HepG2 (cell line): ENCODE results near the gene NDRG3. TPM values are rescaled to one million over a fixed set of nuclear protein-coding genes. Genes with fewer than 3 reads are reported as not detected.

Experiments
- BRF2 ChIP-seq: sonication (generic); formaldehyde crosslinking; IDR thresholded peaks from 2 replicates; pipeline ENCODE4 v1.8.1; 2022; ENCODE audit warnings: mild to moderate bottlenecking, missing genetic modification reagents
- ETV5 ChIP-seq: IDR thresholded peaks from 2 replicates; pipeline ENCODE4 v1.6.1; 2018; ENCODE audit warnings: missing biosample characterization, missing genetic modification reagents, inconsistent platforms, borderline replicate concordance
- FOXP1 ChIP-seq, 2 experiments: fragments of 450-650 bp in 1 of 2; IDR thresholded peaks; 2 replicates each; pipeline ENCODE4 v1.6.1; 2017 to 2018; ENCODE audit warnings: antibody characterized with exemption in 1 of 2
- MAX ChIP-seq: IDR thresholded peaks from 2 replicates; pipeline ENCODE4 v1.6.1; 2012; ENCODE audit warnings: inconsistent platforms
- MBD4 ChIP-seq: IDR thresholded peaks from 2 replicates; pipeline ENCODE4 v1.6.1; 2012; ENCODE audit warnings: low read length, inconsistent platforms, borderline replicate concordance
- NR1H2 ChIP-seq: sonication (generic); formaldehyde crosslinking; IDR thresholded peaks from 2 replicates; pipeline ENCODE4 v1.8.1; 2022; ENCODE audit warnings: low read depth, missing genetic modification reagents, borderline replicate concordance
- PAXIP1 ChIP-seq: sonication (generic); formaldehyde crosslinking; conservative IDR thresholded peaks from 2 replicates; pipeline ENCODE4 v1.4.0; 2020; ENCODE audit warnings: mild to moderate bottlenecking, missing genetic modification reagents, moderate library complexity
- RBAK ChIP-seq: sonication (generic); formaldehyde crosslinking; IDR thresholded peaks from 2 replicates; pipeline ENCODE4 v1.5.1; 2020; ENCODE audit warnings: mild to moderate bottlenecking, missing genetic modification reagents
- REPIN1 ChIP-seq: sonication (generic); formaldehyde crosslinking; IDR thresholded peaks from 2 replicates; pipeline ENCODE4 v1.8.0; 2022; ENCODE audit warnings: missing genetic modification reagents, low read depth, mild to moderate bottlenecking, borderline replicate concordance
- SMC3 ChIP-seq: IDR thresholded peaks from 2 replicates; pipeline ENCODE4 v1.6.1; 2011; ENCODE audit warnings: low read length, improper control_type of control experiment
- ZKSCAN5 ChIP-seq: sonication (generic); formaldehyde crosslinking; IDR thresholded peaks from 2 replicates; pipeline ENCODE4 v1.5.1; 2020; ENCODE audit warnings: mild to moderate bottlenecking, missing genetic modification reagents
- ZNF142 ChIP-seq: sonication (generic); formaldehyde crosslinking; IDR thresholded peaks from 2 replicates; pipeline ENCODE4 v1.4.0; 2020; ENCODE audit warnings: missing genetic modification reagents
- ZNF224 ChIP-seq: sonication (generic); formaldehyde crosslinking; IDR thresholded peaks from 2 replicates; pipeline ENCODE4 v1.5.0; 2020; ENCODE audit warnings: mild to moderate bottlenecking, missing genetic modification reagents
- ZNF484 ChIP-seq: sonication (generic); formaldehyde crosslinking; IDR thresholded peaks from 2 replicates; pipeline ENCODE4 v1.5.1; 2020; ENCODE audit warnings: mild to moderate bottlenecking, low read depth, missing genetic modification reagents, borderline replicate concordance
- ZSCAN9 ChIP-seq: IDR thresholded peaks from 2 replicates; pipeline ENCODE4 v1.6.1; 2016; ENCODE audit warnings: borderline replicate concordance
- ZXDC ChIP-seq: sonication (generic); formaldehyde crosslinking; IDR thresholded peaks from 2 replicates; pipeline ENCODE4 v1.5.0; 2020; ENCODE audit warnings: mild to moderate bottlenecking, missing genetic modification reagents
- polyA plus RNA-seq, 8 experiments: library from polyadenylated mRNA; depleted of rRNA in 3 of 8; stranded (reverse) in 7 of 8; unstranded in 1 of 8; fragments of >200 nt; fragmentation: Illumina TruSeq in 4 of 8; extraction: Trizol in 4 of 8; gene quantifications; 2 replicates each; pipeline versions ENCODE4 v1.2.1 to v1.2.3, GENCODE V29; 2011 to 2016; ENCODE audit warnings: low read depth in 4 of 8, missing spikeins in 1 of 8, mixed read lengths in 1 of 8; ENCODE audit not compliant: insufficient read depth in 1 of 8
- total RNA-seq, 5 experiments: library from RNA; depleted of rRNA; stranded (reverse); fragments of >200 nt; fragmentation: Illumina TruSeq; extraction: Trizol; gene quantifications; 2 replicates each; pipeline ENCODE4 v1.2.3, GENCODE V29; 2016; ENCODE audit warnings: low read depth in 1 of 5

NDRG3 gene
- total and polyA plus RNA-seq, 2 of the 13 experiments (the other 11 are each of a cell fraction or from before 2014, with no cell fraction given): 36.0 to 40.5 TPM

GRCh38 chr20:36676701-36677421 lies 69.0 kb downstream of the NDRG3 start (continued):
- TF ChIP-seq SMC3 (no peak), REPIN1 (CRISPR knock-in tag) (no peak), BRF2 (CRISPR knock-in tag) (no peak), FOXP1 (IDR thresholded peaks at IDR 0.05) (no peak), FOXP1 (CRISPR knock-in tag; IDR thresholded peaks at IDR 0.05) (no peak), ZNF224 (CRISPR knock-in tag) (no peak), ZXDC (no peak), MBD4 (no peak), RBAK (CRISPR knock-in tag) (no peak), ZNF484 (CRISPR knock-in tag) (no peak), ZNF142 (no peak), ZKSCAN5 (CRISPR knock-in tag) (no peak), MAX (no peak), PAXIP1 (CRISPR knock-in tag) (no peak), NR1H2 (CRISPR knock-in tag) (no peak), ZSCAN9 (CRISPR knock-in tag) (no peak), ETV5 (CRISPR knock-in tag) (no peak)
